Measurements from ENCODE around the gene HK1.

The HK1 gene

DNA sequence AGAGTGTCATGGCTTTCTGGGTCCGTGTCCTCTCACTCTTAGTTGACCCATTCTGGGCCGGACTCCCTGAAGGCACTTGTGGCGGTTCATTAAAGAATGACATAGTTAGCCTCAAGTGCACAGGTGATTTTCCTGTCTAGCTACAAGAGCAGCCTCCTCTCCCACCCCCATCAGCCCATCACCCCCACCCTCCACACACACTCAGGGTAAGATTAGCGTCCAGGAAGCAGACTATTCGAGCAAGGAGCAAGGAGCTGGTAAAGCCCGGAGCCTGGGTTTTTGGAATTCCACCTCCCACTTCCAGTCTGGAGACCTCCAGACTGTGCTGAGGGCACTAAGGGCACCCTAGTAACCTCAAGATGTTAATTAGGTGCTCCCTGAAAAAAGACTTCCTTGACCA lies 98.9 kb downstream of the HK1 start:
- no peak for DNase-seq (ENCODE audit: extremely low read depth, insufficient read length)
- TF ChIP-seq, protein P1, sequence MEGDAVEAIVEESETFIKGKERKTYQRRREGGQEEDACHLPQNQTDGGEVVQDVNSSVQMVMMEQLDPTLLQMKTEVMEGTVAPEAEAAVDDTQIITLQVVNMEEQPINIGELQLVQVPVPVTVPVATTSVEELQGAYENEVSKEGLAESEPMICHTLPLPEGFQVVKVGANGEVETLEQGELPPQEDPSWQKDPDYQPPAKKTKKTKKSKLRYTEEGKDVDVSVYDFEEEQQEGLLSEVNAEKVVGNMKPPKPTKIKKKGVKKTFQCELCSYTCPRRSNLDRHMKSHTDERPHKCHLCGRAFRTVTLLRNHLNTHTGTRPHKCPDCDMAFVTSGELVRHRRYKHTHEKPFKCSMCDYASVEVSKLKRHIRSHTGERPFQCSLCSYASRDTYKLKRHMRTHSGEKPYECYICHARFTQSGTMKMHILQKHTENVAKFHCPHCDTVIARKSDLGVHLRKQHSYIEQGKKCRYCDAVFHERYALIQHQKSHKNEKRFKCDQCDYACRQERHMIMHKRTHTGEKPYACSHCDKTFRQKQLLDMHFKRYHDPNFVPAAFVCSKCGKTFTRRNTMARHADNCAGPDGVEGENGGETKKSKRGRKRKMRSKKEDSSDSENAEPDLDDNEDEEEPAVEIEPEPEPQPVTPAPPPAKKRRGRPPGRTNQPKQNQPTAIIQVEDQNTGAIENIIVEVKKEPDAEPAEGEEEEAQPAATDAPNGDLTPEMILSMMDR (IDR thresholded peaks at IDR 0.05; ENCODE audit: insufficient read depth, low read length, poor library complexity, severe bottlenecking), result no peak
- peaks cover 20% of the 10 kb centered on the region for H3K36me3 ChIP-seq (ENCODE audit: control insufficient read depth, insufficient read depth, low read length)

DNA sequence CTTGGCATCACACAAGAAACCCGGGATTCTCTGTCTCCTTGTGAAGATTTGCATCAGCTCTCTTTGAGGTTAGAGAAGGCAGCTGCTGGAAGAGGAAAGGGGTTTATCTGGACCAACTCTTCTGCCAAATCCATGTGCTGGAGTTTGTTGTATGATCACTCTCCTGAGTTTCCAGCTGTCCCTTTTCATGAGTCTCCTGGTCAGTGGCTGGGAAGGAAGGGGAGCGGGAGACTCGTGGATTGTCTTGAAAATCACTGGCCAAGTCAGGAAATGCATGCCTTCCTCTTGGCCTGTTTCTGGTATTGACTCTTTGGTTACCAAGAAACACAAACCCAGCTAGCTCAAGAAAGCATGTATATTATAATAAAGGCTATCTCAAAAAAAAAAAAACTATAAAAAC lies 99.6 kb downstream of the HK1 start:
- Histone ChIP-seq H3K36me3 (ENCODE audit: control insufficient read depth, insufficient read depth, low read length) (peaks cover 22% of the 10 kb centered on the region), H3K27me3 (replicated peaks; ENCODE audit: control insufficient read depth, insufficient read depth, low read length) (no peaks in the 10 kb centered on the region), H3K4me3 (replicated peaks; ENCODE audit: low read depth, low read length) (no peak overlapping the region)
- no peak for DNase-seq (ENCODE audit: extremely low read depth, insufficient read length)
- TF ChIP-seq, protein P1 (IDR thresholded peaks at IDR 0.05; ENCODE audit: insufficient read depth, low read length, poor library complexity, severe bottlenecking), result no peak

More for the DNA sequence above, 98.9 kb downstream of the HK1 start:
- no peaks in the 10 kb centered on the region for H3K27me3 ChIP-seq (replicated peaks; ENCODE audit: control insufficient read depth, insufficient read depth, low read length)
- no peak overlapping the region for H3K4me3 ChIP-seq (replicated peaks; ENCODE audit: low read depth, low read length)

DNA sequence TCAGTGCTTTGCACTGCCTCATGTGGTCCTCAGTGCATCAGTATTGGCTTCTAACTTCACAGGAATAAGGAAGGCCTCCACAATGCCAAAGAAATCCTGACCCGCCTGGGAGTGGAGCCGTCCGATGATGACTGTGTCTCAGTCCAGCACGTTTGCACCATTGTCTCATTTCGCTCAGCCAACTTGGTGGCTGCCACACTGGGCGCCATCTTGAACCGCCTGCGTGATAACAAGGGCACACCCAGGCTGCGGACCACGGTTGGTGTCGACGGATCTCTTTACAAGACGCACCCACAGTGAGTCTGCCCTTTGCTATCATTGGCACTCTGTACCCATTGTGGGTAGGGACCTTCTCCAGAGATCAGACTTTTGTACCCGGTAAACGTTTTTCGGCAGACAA lies 101.5 kb downstream of the HK1 start:
- no peak for DNase-seq (ENCODE audit: extremely low read depth, insufficient read length)
- Histone ChIP-seq H3K27me3 (replicated peaks; ENCODE audit: control insufficient read depth, insufficient read depth, low read length) (no peaks in the 10 kb centered on the region), H3K36me3 (ENCODE audit: control insufficient read depth, insufficient read depth, low read length) (peaks cover 27% of the 10 kb centered on the region), H3K4me3 (replicated peaks; ENCODE audit: low read depth, low read length) (no peak overlapping the region)
- TF ChIP-seq, protein P1 (IDR thresholded peaks at IDR 0.05; ENCODE audit: insufficient read depth, low read length, poor library complexity, severe bottlenecking), result no peak

DNA sequence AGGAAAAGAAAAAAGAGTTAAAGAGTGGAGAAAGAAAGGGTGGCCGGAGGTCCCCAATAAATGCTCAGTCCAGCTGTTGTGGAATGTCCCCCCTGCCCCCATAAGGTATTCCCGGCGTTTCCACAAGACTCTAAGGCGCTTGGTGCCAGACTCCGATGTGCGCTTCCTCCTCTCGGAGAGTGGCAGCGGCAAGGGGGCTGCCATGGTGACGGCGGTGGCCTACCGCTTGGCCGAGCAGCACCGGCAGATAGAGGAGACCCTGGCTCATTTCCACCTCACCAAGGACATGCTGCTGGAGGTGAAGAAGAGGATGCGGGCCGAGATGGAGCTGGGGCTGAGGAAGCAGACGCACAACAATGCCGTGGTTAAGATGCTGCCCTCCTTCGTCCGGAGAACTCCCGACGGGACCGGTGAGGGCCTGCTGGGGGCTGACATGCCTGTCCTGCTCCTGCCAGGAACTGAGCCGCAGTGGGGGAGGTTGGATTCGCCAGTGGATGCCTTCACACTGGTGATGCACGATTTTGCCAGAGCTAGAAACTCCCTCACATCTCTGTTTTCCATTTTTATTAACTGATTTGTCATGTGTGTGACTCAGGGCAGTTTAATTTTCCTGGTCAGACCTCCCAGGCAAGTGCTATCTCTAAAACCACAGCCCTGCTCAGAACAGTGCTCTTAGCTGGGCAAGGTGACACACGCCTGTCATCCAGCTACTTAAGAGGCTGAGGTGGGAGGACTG lies 104.3 kb downstream of the HK1 start:
- Histone ChIP-seq H3K36me3 (ENCODE audit: control insufficient read depth, insufficient read depth, low read length) (peaks cover 28% of the 10 kb centered on the region), H3K27me3 (replicated peaks; ENCODE audit: control insufficient read depth, insufficient read depth, low read length) (no peaks in the 10 kb centered on the region), H3K4me3 (replicated peaks; ENCODE audit: low read depth, low read length) (no peak overlapping the region)
- TF ChIP-seq, protein P1 (IDR thresholded peaks at IDR 0.05; ENCODE audit: insufficient read depth, low read length, poor library complexity, severe bottlenecking), result no peak
- no peak for DNase-seq (ENCODE audit: extremely low read depth, insufficient read length)

DNA sequence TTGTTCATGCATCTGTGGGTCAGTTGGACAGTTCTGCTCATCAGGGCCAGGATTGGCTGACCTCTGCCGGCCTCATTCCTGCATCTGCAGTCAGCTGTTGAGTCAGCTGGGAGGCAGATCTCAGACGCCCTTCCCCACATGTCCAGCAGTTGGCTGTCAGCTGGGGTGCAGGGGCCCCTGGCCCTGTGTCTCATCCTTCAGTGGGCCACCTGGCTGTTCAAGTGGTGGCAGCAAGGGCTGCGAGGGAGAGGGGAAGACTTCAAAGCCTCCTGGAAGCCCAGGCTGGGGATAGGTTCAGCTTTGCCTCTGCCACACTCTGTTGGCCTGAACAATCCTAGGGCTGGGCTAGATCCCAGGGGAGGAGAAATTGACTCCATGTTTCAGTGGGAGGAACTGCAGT lies 105.3 kb downstream of the HK1 start:
- Histone ChIP-seq H3K4me3 (replicated peaks; ENCODE audit: low read depth, low read length) (no peak overlapping the region), H3K27me3 (replicated peaks; ENCODE audit: control insufficient read depth, insufficient read depth, low read length) (no peaks in the 10 kb centered on the region), H3K36me3 (ENCODE audit: control insufficient read depth, insufficient read depth, low read length) (peaks cover 28% of the 10 kb centered on the region)
- TF ChIP-seq, protein P1 (IDR thresholded peaks at IDR 0.05; ENCODE audit: insufficient read depth, low read length, poor library complexity, severe bottlenecking), result no peak
- DNase-seq (ENCODE audit: extremely low read depth, insufficient read length), result no peak

All from GM06990 (cell line).